Right lung (tissue), 5 donors: ENCODE results near the gene SLC22A23. TPM values are rescaled to one million over a fixed set of nuclear protein-coding genes. Genes with fewer than 3 reads are reported as not detected.

Experiments used
- DNase-seq, 2 donors: peaks; one replicate each; pipeline ENCODE4 v3.0.0-alpha.2; 2013
- polyA plus RNA-seq, 5 donors: library from polyadenylated mRNA; unstranded; fragments of 120-200 nt; gene quantifications; one replicate each; pipeline versions ENCODE4 v1.2.1 to v1.2.3, GENCODE V29; 2013; ENCODE audit warnings: inconsistent platforms in 1 of 5, low replicate concordance in 1 of 5; ENCODE audit not compliant: insufficient read length in 5 of 5, insufficient read depth in 1 of 5

Gene SLC22A23
- polyA plus RNA-seq, 5 donors, result 16.2 to 24.7 (median 18.1) TPM

GRCh38 chr6:3405679-3406078, 51.2 kb downstream of the SLC22A23 start:
- DNase-seq, result no peak

GRCh38 chr6:3405182-3405518, 51.7 kb downstream of the SLC22A23 start:
- DNase-seq, result no peak

- DNase-seq, result no peak
Observed at GRCh38 chr6:3403238-3404173, 53.3 kb downstream of the SLC22A23 start.

- no peak for DNase-seq
Observed at GRCh38 chr6:3402310-3403237, 54.3 kb downstream of the SLC22A23 start.

GRCh38 chr6:3400162-3400561, 56.7 kb downstream of the SLC22A23 start:
- DNase-seq, result no peak

- no peak for DNase-seq
Observed at GRCh38 chr6:3398755-3399696, 57.8 kb downstream of the SLC22A23 start.

GRCh38 chr6:3398165-3398562, 58.7 kb downstream of the SLC22A23 start:
- DNase-seq, result no peak

GRCh38 chr6:3397229-3398164, 59.4 kb downstream of the SLC22A23 start:
- no peak for DNase-seq

GRCh38 chr6:3396503-3397180, 60.2 kb downstream of the SLC22A23 start:
- DNase-seq, result no peak

GRCh38 chr6:3394671-3395070, 62.2 kb downstream of the SLC22A23 start:
- DNase-seq, result no peak

- DNase-seq, result no peak
Observed at GRCh38 chr6:3393836-3394202, 63.0 kb downstream of the SLC22A23 start.

- no peak for DNase-seq
Observed at GRCh38 chr6:3392930-3393835, 63.7 kb downstream of the SLC22A23 start.

GRCh38 chr6:3391902-3392458, 64.9 kb downstream of the SLC22A23 start:
- no peak for DNase-seq

GRCh38 chr6:3390698-3391097, 66.2 kb downstream of the SLC22A23 start:
- no peak for DNase-seq

GRCh38 chr6:3389390-3390167, 67.3 kb downstream of the SLC22A23 start:
- no peak for DNase-seq

- no peak for DNase-seq
Observed at GRCh38 chr6:3388786-3389185, 68.1 kb downstream of the SLC22A23 start.

GRCh38 chr6:3386374-3386857, 70.4 kb downstream of the SLC22A23 start:
- DNase-seq, result no peak
